HG03139 (cell line): ENCODE results near the gene ZNF561.
"Not testable (repeated sequence)": the region's sequence is repeated elsewhere in the genome, so short reads cannot be mapped to it uniquely, and the experiment has no call there.

Source experiments
- ATAC-seq: cut with Tn5 transposase; IDR thresholded peaks from one replicate; pipeline ENCODE4 v1.9.1; 2021; ENCODE audit not compliant: unreplicated experiment

Gene ZNF561

GRCh38 chr19:9621156-9622037, at the start of gene ZNF561:
Gene ZNF561 (minus strand): TSS chr19:9621232. CDS start chr19:9619456, 1,776 bp downstream.
- ATAC-seq = peak; percentile 58

DNA sequence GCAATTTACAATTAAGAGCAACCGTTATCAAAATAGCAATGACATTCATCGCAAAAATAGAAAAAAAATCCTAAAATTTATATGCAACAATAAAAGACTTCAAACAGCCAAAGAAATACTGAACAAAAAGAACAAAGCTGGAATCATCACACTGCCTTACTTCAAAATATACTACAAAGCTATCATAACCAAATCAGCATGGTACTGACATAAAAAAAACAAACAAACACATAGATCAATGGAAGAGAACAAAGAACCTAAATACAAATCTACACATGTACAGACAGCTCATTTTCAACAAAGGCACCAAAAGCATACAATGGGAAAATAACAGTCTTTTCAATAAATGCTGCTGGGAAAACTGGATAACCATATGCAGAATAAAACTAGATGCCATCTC, 47.5 kb upstream of the ZNF561 start:
- ATAC-seq = no peak

DNA sequence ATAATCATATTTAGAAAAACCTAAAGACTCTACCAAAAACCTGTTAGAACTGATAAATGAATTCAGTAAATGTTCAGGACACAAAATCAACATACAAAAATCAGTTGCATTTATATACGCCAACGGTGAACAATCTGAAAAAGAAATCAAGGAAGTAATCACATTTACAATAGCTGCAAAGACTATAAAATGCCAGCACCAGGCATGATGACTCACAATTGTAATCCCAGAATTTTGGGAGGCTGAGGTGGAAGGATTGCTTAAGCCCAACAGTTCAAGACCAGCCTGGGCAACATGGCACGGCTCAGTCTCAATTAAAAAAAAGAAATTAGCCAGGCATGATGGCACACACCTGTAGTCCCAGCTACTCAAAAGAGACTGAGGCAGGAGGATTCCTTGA, 46.9 kb upstream of the ZNF561 start:
- ATAC-seq = no peak

GRCh38 chr19:9658769-9659168, 37.7 kb upstream of the ZNF561 start:
- no peak for ATAC-seq

DNA sequence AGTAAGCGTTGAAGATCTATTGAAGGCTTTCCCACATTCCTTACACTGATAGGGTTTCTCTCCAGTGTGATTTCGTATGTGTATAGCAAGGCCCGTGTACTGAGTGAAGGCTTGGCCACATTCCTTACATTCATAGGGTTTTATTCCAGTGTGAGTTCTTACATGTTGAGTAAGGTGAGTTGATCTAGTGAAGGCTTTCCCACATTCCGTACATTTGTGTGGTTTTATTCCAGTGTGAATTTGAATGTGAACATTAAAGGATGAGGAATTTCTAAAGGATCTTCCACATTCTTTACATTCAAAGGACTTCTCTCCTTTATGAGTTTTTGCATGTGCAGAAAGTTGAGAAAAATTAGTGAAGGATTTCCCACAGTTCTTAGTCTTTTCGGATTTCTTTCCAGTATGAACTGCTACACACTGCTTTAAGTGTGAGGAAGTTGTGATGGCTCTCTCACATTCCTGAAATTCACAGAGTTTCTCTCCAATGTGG, 32.1 kb upstream of the ZNF561 start:
- not testable (repeated sequence) for ATAC-seq

DNA sequence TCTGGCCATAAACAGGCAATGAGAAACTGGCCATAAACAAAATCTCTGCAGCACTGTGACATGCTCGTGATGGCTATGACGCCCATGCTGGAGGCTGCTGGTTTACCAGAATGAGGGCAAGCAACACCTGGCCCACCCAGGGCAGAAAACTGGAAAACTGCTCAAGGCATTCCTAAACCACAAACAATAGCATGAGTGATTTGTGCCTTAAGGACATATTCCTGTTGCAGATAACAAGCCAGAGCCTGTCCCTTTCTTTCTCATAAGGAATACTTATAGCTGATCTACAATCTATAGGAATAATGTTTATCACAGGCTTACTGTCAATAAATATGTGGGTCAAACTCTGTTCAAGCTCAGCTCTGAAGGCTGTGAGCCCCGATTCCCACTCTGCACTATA, 30.4 kb upstream of the ZNF561 start:
- ATAC-seq = not testable (repeated sequence)

DNA sequence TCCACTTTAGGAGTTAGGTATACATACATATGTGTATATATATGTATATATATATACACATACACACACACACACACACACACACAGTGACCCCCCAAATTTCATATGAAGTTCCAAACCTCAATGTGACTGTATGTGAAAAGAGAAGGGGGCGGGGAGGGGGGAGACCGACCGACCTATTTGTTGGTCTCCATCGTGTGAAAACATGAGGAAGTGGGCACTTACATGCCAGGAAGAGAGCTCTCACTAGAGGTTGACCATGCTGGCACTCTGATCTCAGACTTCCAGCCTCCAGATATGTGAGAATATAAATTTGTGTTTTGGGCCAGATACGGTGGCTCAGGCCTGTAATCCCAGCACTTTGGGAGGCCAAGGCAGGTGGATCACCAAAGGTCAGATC, 29.3 kb upstream of the ZNF561 start:
- ATAC-seq = no peak

- no peak for ATAC-seq
Measured at GRCh38 chr19:9645472-9645871, 24.4 kb upstream of the ZNF561 start.

GRCh38 chr19:9644472-9644871, 23.4 kb upstream of the ZNF561 start:
- ATAC-seq = no peak

GRCh38 chr19:9641810-9642209, 20.8 kb upstream of the ZNF561 start:
- no peak for ATAC-seq

DNA sequence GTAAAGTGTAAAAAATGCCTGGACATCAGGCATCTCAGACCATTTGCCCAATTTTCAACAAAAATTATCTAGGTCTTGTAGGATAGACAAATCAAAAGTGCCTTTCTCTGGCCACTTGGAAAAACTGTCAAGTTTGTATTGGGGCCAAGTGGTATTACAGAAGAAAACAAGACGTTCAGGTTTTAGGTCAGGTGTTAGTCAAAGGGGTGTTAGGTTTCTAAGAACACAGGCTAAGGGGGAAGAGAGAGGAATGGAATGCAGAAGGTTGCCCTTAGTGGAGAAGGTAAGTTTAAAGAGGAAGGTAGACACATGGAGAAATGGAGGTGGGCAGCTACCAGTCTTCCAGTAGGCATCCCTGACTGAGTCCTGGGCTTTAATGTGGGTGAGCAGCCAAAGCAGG, 19.9 kb upstream of the ZNF561 start:
- no peak for ATAC-seq

DNA sequence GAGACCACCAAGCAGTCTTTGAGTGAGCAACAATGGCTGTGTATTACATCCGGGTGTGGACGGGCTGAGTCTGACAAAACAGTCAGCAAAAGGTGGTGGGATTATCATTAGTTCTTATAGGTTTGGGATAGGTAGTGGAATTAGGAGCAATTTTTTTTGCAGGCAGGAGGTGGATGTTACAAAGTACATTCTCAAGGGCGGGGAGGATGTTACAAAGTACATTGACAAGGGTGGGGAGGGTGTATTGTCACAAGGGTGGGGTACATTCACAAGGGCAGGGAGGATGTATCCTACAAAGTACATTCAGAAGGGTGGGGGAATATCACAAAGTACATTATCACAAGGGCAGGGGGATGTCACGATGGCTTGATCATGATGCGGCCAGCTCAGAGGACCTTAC, 15.0 kb upstream of the ZNF561 start:
- ATAC-seq = no peak

- ATAC-seq = no peak
Measured at GRCh38 chr19:9627856-9628255, 6.8 kb upstream of the ZNF561 start.

DNA sequence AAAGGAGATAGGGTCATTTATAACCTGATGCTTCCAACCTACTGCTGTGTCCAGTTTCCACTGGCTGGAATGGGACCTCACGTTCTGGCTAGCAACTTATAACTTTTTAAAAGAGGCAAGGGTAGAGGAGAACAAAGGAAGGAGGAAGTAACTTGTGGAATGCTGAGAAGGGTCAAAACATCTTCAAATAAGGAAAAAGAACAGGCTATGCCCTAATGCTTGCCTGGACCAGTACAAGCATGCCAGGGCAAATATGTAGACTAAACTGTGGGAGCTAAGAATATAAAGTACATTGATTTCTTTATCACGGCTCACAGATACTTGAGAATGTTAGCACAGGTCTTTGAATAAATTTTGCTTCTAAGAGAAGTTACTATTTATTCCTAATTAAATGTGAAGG, 1.5 kb upstream of the ZNF561 start:
- ATAC-seq = no peak

DNA sequence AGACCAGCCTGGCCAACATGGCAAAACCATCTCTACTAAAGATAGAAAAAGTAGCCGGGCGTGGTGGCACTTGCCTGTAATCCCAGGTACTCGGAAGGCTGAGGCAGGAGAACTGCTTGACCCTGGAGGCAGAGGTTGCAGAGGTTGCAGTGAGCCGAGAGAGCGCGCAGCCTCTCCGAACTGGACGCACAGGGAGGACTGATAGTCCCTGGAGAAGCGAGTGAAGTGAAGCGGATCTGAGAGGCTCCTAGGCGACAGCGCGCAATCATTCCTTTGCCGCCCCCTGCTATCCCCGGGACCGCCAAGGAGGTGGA, 233 bp downstream of the ZNF561 start:
- ATAC-seq = no peak

GRCh38 chr19:9615844-9616243, 5.2 kb downstream of the ZNF561 start:
- no peak for ATAC-seq

DNA sequence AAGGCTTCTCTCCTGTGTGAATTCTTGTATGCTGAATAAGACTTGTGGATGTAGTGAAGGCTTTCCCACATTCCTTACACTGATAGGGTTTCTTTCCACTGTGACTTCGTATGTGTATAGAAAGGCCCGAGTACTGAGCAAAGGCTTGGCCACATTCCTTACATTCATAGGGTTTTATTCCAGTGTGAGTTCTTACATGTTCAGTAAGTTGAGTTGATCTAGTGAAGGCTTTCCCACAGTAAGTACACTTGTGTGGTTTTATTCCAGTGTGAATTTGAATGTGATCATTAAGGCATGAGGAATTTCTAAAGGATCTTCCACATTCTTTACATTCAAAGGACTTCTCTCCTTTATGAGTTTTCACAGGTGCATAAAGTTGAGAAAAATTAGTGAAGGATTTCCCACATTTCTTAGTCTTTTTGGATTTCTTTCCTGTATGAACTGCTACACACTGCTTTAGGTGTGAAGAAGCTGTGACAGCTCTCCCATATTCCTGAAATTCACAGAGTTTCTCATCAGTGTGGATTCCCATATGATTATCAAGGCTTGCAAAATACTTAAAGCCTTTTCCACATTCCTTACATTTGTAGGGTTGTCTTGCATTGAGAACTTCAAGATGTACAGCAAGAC, 10.4 kb downstream of the ZNF561 start:
- no peak for ATAC-seq

DNA sequence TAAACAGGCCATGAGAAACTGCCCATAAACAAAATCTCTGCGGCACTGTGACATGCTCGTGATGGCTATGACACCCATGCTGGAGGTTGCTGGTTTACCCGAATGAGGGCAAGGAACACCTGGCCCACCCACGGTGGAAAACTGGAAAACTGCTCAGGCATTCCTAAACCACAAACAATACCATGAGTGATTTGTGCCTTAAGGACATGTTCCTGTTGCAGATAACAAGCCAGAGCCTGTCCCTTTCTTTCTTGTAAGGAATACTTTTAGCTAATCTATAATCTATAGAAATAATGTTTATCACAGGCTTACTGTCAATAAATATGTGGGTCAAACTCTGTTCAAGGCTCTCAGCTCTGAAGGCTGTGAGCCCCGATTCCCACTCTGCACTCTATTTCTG, 12.1 kb downstream of the ZNF561 start:
- ATAC-seq = no peak

GRCh38 chr19:9597027-9597426, 24.0 kb downstream of the ZNF561 start:
- ATAC-seq = no peak

GRCh38 chr19:9586764-9587163, 34.3 kb downstream of the ZNF561 start:
- no peak for ATAC-seq

- peak; percentile 77 for ATAC-seq
Measured at GRCh38 chr19:9584073-9584833, 36.8 kb downstream of the ZNF561 start, which contains the start of gene ZNF121. Gene ZNF121 (minus strand): TSS chr19:9584504. CDS start chr19:9568097, 16,407 bp downstream.
